Mesenchymal stem cell (in vitro differentiated cells and primary cell): ENCODE measurements around the gene RUNX2.

ENCODE experiments used
- DNase-seq: peaks from one replicate; pipeline ENCODE4 v3.0.0-alpha.2; 2013
- H2AFZ ChIP-seq: one replicate; pipeline ENCODE4 v1.6.1; 2013; ENCODE audit warnings: low read depth, mild to moderate bottlenecking, control low read depth, inconsistent platforms, low read length, moderate library complexity
- H2AK5ac ChIP-seq: 2 replicates; pipeline ENCODE4 v1.6.1; 2013; ENCODE audit warnings: low read length, moderate library complexity, mild to moderate bottlenecking, inconsistent platforms; ENCODE audit not compliant: severe bottlenecking
- H2BK120ac ChIP-seq: one replicate; pipeline ENCODE4 v1.6.1; 2013; ENCODE audit warnings: low read depth, mild to moderate bottlenecking, inconsistent platforms, low read length, moderate library complexity
- H2BK12ac ChIP-seq, 2 experiments: one replicate each; pipeline ENCODE4 v1.6.1; 2013; ENCODE audit warnings: inconsistent platforms in 2 of 2, low read length in 2 of 2, mild to moderate bottlenecking in 2 of 2, moderate library complexity in 2 of 2, control low read depth in 1 of 2
- H2BK15ac ChIP-seq: one replicate; pipeline ENCODE4 v1.6.1; 2013; ENCODE audit warnings: mild to moderate bottlenecking, low read depth, inconsistent platforms; ENCODE audit not compliant: poor library complexity, severe bottlenecking
- H2BK5ac ChIP-seq: 2 replicates; pipeline ENCODE4 v1.6.1; 2013; ENCODE audit warnings: low read depth, mild to moderate bottlenecking, low read length, control low read depth, inconsistent platforms; ENCODE audit not compliant: poor library complexity, severe bottlenecking
- H3K14ac ChIP-seq, 2 experiments: one replicate each; pipeline ENCODE4 v1.6.1; 2013; ENCODE audit warnings: inconsistent platforms in 2 of 2, low read length in 2 of 2, control low read depth in 1 of 2, mild to moderate bottlenecking in 1 of 2, moderate library complexity in 1 of 2
- H3K18ac ChIP-seq, 2 experiments: one replicate each; pipeline ENCODE4 v1.6.1; 2013; ENCODE audit warnings: inconsistent platforms in 2 of 2, low read length in 2 of 2, control low read depth in 1 of 2, low read depth in 1 of 2, mild to moderate bottlenecking in 1 of 2
- H3K23ac ChIP-seq, 2 experiments: one replicate each; pipeline ENCODE4 v1.6.1; 2013; ENCODE audit warnings: inconsistent platforms in 2 of 2, low read length in 2 of 2, mild to moderate bottlenecking in 2 of 2, moderate library complexity in 2 of 2, control low read depth in 1 of 2
- H3K27ac ChIP-seq: 2 replicates; pipeline ENCODE4 v1.5.1; 2013; ENCODE audit warnings: mild to moderate bottlenecking, moderate library complexity, low read length, control low read depth, inconsistent platforms; ENCODE audit not compliant: poor library complexity, severe bottlenecking
- H3K27me3 ChIP-seq, 2 experiments: 2 replicates each; pipeline versions ENCODE4 v1.6.1 to v1.7.0; 2013; ENCODE audit warnings: low read length in 2 of 2, mild to moderate bottlenecking in 2 of 2, moderate library complexity in 2 of 2, control low read depth in 1 of 2, inconsistent platforms in 1 of 2; ENCODE audit not compliant: control insufficient read depth in 1 of 2, insufficient read depth in 1 of 2
- H3K36me3 ChIP-seq, 2 experiments: 2 replicates each; pipeline versions ENCODE4 v1.6.1 to v1.7.0; 2013; ENCODE audit warnings: low read length in 2 of 2, control low read depth in 1 of 2, inconsistent platforms in 1 of 2, low read depth in 1 of 2, mild to moderate bottlenecking in 1 of 2; ENCODE audit not compliant: insufficient read depth in 2 of 2, control insufficient read depth in 1 of 2
- H3K4ac ChIP-seq, 2 experiments: one replicate each; pipeline ENCODE4 v1.6.1; 2013; ENCODE audit warnings: inconsistent platforms in 2 of 2, low read length in 2 of 2, mild to moderate bottlenecking in 2 of 2, moderate library complexity in 2 of 2, control low read depth in 1 of 2, low read depth in 1 of 2
- H3K4me1 ChIP-seq: 2 replicates; pipeline ENCODE4 v1.6.1; 2013; ENCODE audit warnings: low read depth, low read length, control low read depth; ENCODE audit not compliant: control insufficient read depth, insufficient read depth
- H3K4me2 ChIP-seq: 2 replicates; pipeline ENCODE4 v1.6.1; 2013; ENCODE audit warnings: low read length, mild to moderate bottlenecking, inconsistent platforms; ENCODE audit not compliant: poor library complexity, severe bottlenecking
- H3K4me3 ChIP-seq, 2 experiments: 2 replicates each; pipeline versions ENCODE4 v1.5.1 to v1.7.0; 2013; ENCODE audit warnings: low read length in 2 of 2, mild to moderate bottlenecking in 2 of 2, control low read depth in 1 of 2, low read depth in 1 of 2; ENCODE audit not compliant: insufficient read depth in 1 of 2
- H3K79me1 ChIP-seq: replicated peaks from 2 replicates; pipeline ENCODE4 v1.6.1; 2013; ENCODE audit warnings: mild to moderate bottlenecking, control low read depth, low read length, inconsistent platforms; ENCODE audit not compliant: poor library complexity, severe bottlenecking
- H3K9ac ChIP-seq: 2 replicates; pipeline ENCODE4 v1.7.0; 2013; ENCODE audit warnings: mild to moderate bottlenecking, low read length, moderate library complexity
- H3K9me3 ChIP-seq: 2 replicates; pipeline ENCODE4 v1.7.0; 2013; ENCODE audit warnings: mild to moderate bottlenecking, low read length; ENCODE audit not compliant: control insufficient read depth
- H4K8ac ChIP-seq: one replicate; pipeline ENCODE4 v1.6.1; 2013; ENCODE audit warnings: inconsistent platforms, mild to moderate bottlenecking, low read length, moderate library complexity
- H4K91ac ChIP-seq: one replicate; pipeline ENCODE4 v1.6.1; 2013; ENCODE audit warnings: mild to moderate bottlenecking, low read length, inconsistent platforms
- WGBS: methylation state at CpG from one replicate; pipeline ENCODE4 v1.1.7; 2013; ENCODE audit warnings: mixed read lengths; 5-methylcytosine and 5-hydroxymethylcytosine counted together

Gene RUNX2

DNA sequence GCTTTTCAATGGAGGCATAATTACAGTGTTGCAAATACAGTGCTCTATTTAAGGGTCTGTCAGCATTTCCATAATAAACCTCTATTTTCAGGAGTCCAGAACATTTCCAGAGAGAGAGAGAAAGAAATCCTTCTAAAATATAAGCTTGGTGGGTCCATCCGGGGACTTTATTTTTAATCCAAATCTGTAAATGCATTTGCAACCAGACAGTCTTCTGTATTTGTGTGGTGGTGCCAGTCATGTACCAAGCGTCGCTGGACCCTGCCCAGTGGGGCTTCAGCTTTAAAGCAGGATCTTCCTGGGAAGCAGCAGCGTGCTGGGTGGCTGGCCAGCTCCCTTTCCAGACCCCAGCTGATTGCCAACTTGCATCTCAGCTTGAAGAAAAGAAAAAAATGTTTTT lies 306.1 kb downstream of the RUNX2 start:
- Histone ChIP-seq H2AK5ac (no peak overlapping the region), H3K27ac (no peak overlapping the region), H3K36me3 (no peaks in the 10 kb centered on the region), H3K4me3 (no peak overlapping the region), H3K4ac (no peak overlapping the region), H4K8ac (no peak overlapping the region), H2BK12ac (no peak overlapping the region), H3K18ac (no peak overlapping the region), H3K27me3 (peaks cover 0 to 4% of the 10 kb centered on the region in 2 experiments), H3K79me1 (peaks cover 2% of the 10 kb centered on the region), H2BK15ac (no peak overlapping the region), H2BK5ac (no peak overlapping the region), H4K91ac (no peak overlapping the region), H3K9me3 (no peaks in the 10 kb centered on the region), H3K9ac (no peak overlapping the region), H3K23ac (no peak overlapping the region), H3K4me2 (no peak overlapping the region), H2AFZ (no peak overlapping the region), H3K4me1 (peaks cover 8% of the 10 kb centered on the region), H3K14ac (no peak overlapping the region), H2BK120ac (no peak overlapping the region)
- no peak for DNase-seq
- 89% methylated on average over 4 of the region's 4 CpGs for WGBS

DNA sequence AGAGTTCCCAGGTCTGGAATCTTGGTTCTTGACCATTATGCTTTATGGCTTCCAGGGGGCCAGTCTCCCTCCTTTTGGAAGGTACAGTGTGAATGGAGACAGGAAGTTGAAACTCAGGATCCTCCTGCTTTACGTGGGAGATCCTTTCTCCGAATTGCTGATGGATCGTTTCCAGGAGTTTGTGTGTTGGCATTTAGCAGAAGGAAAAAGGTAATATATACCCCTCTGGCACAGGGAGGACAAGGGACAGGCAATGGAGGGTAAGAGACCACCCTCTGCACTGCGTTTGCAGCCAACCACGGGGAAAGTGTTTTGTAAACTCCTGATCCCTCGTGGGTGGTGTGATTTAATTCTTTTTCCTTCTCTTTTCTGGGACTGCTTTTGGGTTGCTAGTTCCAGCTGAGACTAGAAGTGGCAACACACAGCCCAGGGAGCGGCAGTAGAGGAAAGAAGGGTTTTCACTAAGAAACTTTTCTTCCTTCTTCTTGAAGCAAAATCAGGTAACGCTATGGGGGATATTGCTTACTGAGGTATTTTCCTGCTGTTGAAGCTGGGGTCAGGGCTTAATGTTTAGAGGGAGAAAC lies 307.2 kb downstream of the RUNX2 start:
- Histone ChIP-seq H3K4me2 (no peak overlapping the region), H3K4ac (no peak overlapping the region), H2BK5ac (no peak overlapping the region), H3K14ac (no peak overlapping the region), H3K79me1 (peaks cover 2% of the 10 kb centered on the region), H3K4me1 (peaks cover 7% of the 10 kb centered on the region), H3K4me3 (no peak overlapping the region), H3K23ac (no peak overlapping the region), H4K8ac (no peak overlapping the region), H2AFZ (no peak overlapping the region), H2BK15ac (no peak overlapping the region), H2AK5ac (no peak overlapping the region), H4K91ac (no peak overlapping the region), H3K9ac (no peak overlapping the region), H3K18ac (no peak overlapping the region), H3K9me3 (no peaks in the 10 kb centered on the region), H3K27me3 (peaks cover 0 to 4% of the 10 kb centered on the region in 2 experiments), H2BK12ac (no peak overlapping the region), H3K27ac (no peak overlapping the region), H3K36me3 (no peaks in the 10 kb centered on the region), H2BK120ac (no peak overlapping the region)
- WGBS = 83% methylated on average over 8 of the region's 8 CpGs
- DNase-seq = no peak

DNA sequence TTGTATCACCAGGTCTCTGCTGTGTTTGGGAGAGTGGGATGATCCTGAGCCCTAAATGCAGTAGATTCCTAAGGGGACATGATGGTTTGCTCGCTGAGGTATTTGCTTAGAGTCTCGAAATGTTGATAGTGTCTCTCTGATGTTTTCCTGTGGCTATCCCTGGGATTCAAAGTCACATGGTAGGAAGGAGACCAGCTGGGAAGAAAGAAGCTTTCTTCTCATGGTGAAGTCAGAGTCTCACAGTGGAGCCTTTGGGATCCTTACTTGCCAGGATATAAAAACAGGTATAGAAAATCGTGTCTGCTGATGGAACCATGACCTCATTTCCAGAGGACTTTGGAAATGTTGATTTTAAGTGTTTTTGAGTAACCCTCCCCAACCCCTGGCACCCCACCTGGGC lies 308.9 kb downstream of the RUNX2 start:
- Histone ChIP-seq H2AFZ (no peak overlapping the region), H2BK15ac (no peak overlapping the region), H3K27ac (no peak overlapping the region), H2AK5ac (no peak overlapping the region), H3K4me3 (no peak overlapping the region), H2BK12ac (no peak overlapping the region), H2BK5ac (no peak overlapping the region), H4K91ac (peak overlapping the region; percentile 40), H3K4me1 (peaks cover 5% of the 10 kb centered on the region), H2BK120ac (no peak overlapping the region), H3K36me3 (peaks cover 0 to 6% of the 10 kb centered on the region in 2 experiments), H3K79me1 (peaks cover 2% of the 10 kb centered on the region), H3K4ac (no peak overlapping the region), H3K23ac (no peak overlapping the region), H4K8ac (no peak overlapping the region), H3K4me2 (no peak overlapping the region), H3K9ac (no peak overlapping the region), H3K14ac (no peak overlapping the region), H3K18ac (no peak overlapping the region), H3K9me3 (no peaks in the 10 kb centered on the region), H3K27me3 (peaks cover 0 to 4% of the 10 kb centered on the region in 2 experiments)
- 98% methylated on average over 2 of the region's 3 CpGs for WGBS
- no peak for DNase-seq

DNA sequence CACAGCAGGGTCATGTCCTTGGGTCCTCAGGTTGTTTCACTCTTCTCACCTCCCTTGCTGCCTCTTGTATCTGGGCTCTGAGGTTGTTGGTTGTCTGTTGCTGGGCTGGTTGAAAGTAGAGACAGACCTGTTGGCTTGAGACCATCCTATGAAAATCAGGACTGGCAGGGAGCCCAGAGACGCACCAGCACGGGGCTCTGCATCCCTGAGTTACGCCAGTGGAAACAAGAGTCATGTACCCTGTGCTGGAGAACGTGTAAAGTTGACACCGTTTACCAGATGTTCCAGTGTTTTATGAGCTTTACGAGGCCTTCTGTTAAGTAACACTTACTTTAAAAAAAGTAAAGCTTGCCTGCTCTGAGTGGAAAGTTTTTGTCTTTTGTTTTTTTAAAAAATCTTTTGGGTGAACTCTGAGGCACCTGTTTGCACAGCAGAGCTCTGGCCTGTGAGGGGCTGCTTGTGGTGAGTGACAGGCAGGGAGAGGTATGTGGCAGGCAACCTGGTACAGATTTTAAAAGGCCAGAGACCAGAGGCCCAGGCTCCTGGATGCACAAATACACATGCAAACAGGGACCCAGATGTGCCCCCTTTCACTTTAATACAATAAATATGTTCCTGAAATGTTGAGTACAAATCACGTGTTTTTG lies 309.6 kb downstream of the RUNX2 start:
- Histone ChIP-seq H4K8ac (no peak overlapping the region), H2BK120ac (no peak overlapping the region), H3K27me3 (peaks cover 0 to 4% of the 10 kb centered on the region in 2 experiments), H3K4ac (no peak overlapping the region), H3K14ac (peak overlapping the region in 1 of 2 experiments; percentile 70), H3K23ac (no peak overlapping the region), H3K4me1 (peaks cover 5% of the 10 kb centered on the region), H2BK5ac (no peak overlapping the region), H3K18ac (no peak overlapping the region), H3K79me1 (peaks cover 2% of the 10 kb centered on the region), H2AFZ (no peak overlapping the region), H3K9ac (no peak overlapping the region), H4K91ac (no peak overlapping the region), H2BK15ac (peak overlapping the region; percentile 8), H3K4me2 (no peak overlapping the region), H3K27ac (no peak overlapping the region), H3K36me3 (peaks cover 0 to 6% of the 10 kb centered on the region in 2 experiments), H3K9me3 (no peaks in the 10 kb centered on the region), H3K4me3 (no peak overlapping the region), H2BK12ac (peak overlapping the region in 1 of 2 experiments; percentile 47), H2AK5ac (peak overlapping the region; percentile 67)
- DNase-seq = no peak
- WGBS = 54% methylated on average over 6 of the region's 7 CpGs
